ENCODE measurements around the gene FOXK2.

Gene FOXK2

GRCh38 chr17:82542439-82542838 lies 22.9 kb downstream of the FOXK2 start:
- no peak for TF ChIP-seq CTCF (IDR thresholded peaks at IDR 0.05; ENCODE audit: low read depth, low read length)
- no peak for DNase-seq (ENCODE audit: extremely low read depth, low read depth)

- no peak for TF ChIP-seq CTCF (IDR thresholded peaks at IDR 0.05; ENCODE audit: low read depth, low read length)
Measured at GRCh38 chr17:82544431-82545070, 25.0 kb downstream of the FOXK2 start.

GRCh38 chr17:82545071-82545462 lies 25.5 kb downstream of the FOXK2 start:
- DNase-seq (ENCODE audit: extremely low read depth, low read depth): no peak
- TF ChIP-seq CTCF (IDR thresholded peaks at IDR 0.05; ENCODE audit: low read depth, low read length): no peak

More at GRCh38 chr17:82544431-82545070, 25.0 kb downstream of the FOXK2 start:
- DNase-seq (ENCODE audit: extremely low read depth, low read depth): no peak

- no peak for DNase-seq (ENCODE audit: extremely low read depth, low read depth)
Measured at GRCh38 chr17:82547981-82548380, 28.4 kb downstream of the FOXK2 start.

GRCh38 chr17:82548681-82549303 lies 29.3 kb downstream of the FOXK2 start:
- TF ChIP-seq CTCF (IDR thresholded peaks at IDR 0.05; ENCODE audit: low read depth, low read length): no peak
- no peak for DNase-seq (ENCODE audit: extremely low read depth, low read depth)

More at GRCh38 chr17:82547981-82548380, 28.4 kb downstream of the FOXK2 start:
- TF ChIP-seq CTCF (IDR thresholded peaks at IDR 0.05; ENCODE audit: low read depth, low read length): no peak

- no peak for DNase-seq (ENCODE audit: extremely low read depth, low read depth)
- peak; percentile 71 for TF ChIP-seq CTCF (IDR thresholded peaks at IDR 0.05; ENCODE audit: low read depth, low read length)
Measured at GRCh38 chr17:82551779-82552457, 32.4 kb downstream of the FOXK2 start.

- no peak for TF ChIP-seq CTCF (IDR thresholded peaks at IDR 0.05; ENCODE audit: low read depth, low read length)
- DNase-seq (ENCODE audit: extremely low read depth, low read depth): no peak
Measured at GRCh38 chr17:82552580-82552979, 33.0 kb downstream of the FOXK2 start.
